Endothelial cell (in vitro differentiated cells): ENCODE data around the gene ORC2. TPM values are rescaled to one million over a fixed set of nuclear protein-coding genes. Genes with fewer than 3 reads are reported as not detected.
"Not testable (repeated sequence)": the region's sequence is repeated elsewhere in the genome, so short reads cannot be mapped to it uniquely, and the experiment has no call there.

Source experiments
- DNase-seq: peaks from one replicate; pipeline ENCODE4 v3.0.0; 2021; ENCODE audit warnings: low spot score
- H3K27ac Mint-ChIP-seq: one replicate; pipeline ENCODE4 v1.8.0; 2021; ENCODE audit warnings: mixed read lengths, inconsistent platforms; ENCODE audit not compliant: unreplicated experiment
- H3K27me3 Mint-ChIP-seq: one replicate; pipeline ENCODE4 v1.8.0; 2021; ENCODE audit warnings: mild to moderate bottlenecking, moderate library complexity, mixed read lengths, inconsistent platforms; ENCODE audit not compliant: unreplicated experiment
- H3K36me3 Mint-ChIP-seq: one replicate; pipeline ENCODE4 v1.8.0; 2021; ENCODE audit warnings: mild to moderate bottlenecking, low read depth, mixed read lengths, inconsistent platforms; ENCODE audit not compliant: unreplicated experiment
- H3K4me1 Mint-ChIP-seq: one replicate; pipeline ENCODE4 v1.8.0; 2021; ENCODE audit warnings: mild to moderate bottlenecking, mixed read lengths, inconsistent platforms; ENCODE audit not compliant: unreplicated experiment
- H3K4me3 Mint-ChIP-seq: one replicate; pipeline ENCODE4 v1.8.0; 2021; ENCODE audit warnings: mild to moderate bottlenecking, mixed read lengths, inconsistent platforms; ENCODE audit not compliant: unreplicated experiment
- H3K9me3 Mint-ChIP-seq: one replicate; pipeline ENCODE4 v1.8.0; 2021; ENCODE audit warnings: mixed read lengths, inconsistent platforms; ENCODE audit not compliant: unreplicated experiment
- CTCF ChIP-seq: fragments of 200-600 bp; sonication (generic); IDR thresholded peaks from one replicate; pipeline ENCODE4 v1.5.0; 2021; ENCODE audit warnings: antibody characterized with exemption; ENCODE audit not compliant: unreplicated experiment
- total RNA-seq: library from RNA; stranded (reverse); fragmentation: NEBNext Ultra II Directional; extraction: Animal tissue kit (Norgen Biotek cat#: 25700); gene quantifications from one replicate; pipeline ENCODE4 v1.2.1, GENCODE V29; 2021; ENCODE audit not compliant: unreplicated experiment

The ORC2 gene
- total RNA-seq, 1 donor from 2014 or later: 57.6 TPM

- Mint-ChIP-seq H3K27ac (peak within 1 kb of the TSS; percentile 99), H3K9me3 (no peaks in the 10 kb centered on the region), H3K36me3 (peaks cover 6% of the 10 kb centered on the region), H3K27me3 (peaks cover 16% of the 10 kb centered on the region), H3K4me1 (peaks cover 33% of the 10 kb centered on the region), H3K4me3 (peak within 1 kb of the TSS; percentile 95)
- peak; percentile 97 for DNase-seq
- TF ChIP-seq CTCF: no peak
Measured at GRCh38 chr2:200888704-200889625, 74.5 kb downstream of the ORC2 start, which contains the start of the genes NIF3L1 and PPIL3. NIF3L1 (plus strand) TSS chr2:200889371; CDS start chr2:200891944, 2,573 bp downstream. PPIL3 (minus strand) TSS chr2:200889077; CDS start chr2:200887615, 1,462 bp downstream.

DNA sequence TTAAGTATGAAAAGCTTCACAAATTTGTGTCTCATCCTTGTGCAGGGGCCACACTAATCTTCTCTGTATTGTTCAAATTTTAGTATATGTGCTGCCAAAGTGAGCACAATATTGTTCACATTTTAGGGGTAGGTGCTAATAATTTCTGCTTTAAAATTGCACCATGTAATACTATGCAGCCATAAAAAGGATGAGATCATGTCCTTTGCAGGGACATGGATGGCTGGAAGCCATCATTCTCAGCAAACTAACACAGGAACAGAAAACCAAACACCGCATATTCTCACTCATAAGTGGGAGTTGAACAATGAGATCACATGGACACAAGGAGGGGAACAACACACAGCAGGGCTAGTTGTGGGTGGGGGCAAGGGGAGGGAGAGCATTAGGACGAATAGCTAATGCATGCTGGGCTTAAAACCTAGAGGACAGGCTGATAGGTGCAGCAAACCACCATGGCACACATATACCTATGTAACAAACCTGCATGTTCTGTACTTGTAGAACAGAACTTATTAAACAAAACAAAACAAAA is 81.7 kb downstream of the ORC2 start:
- not testable (repeated sequence) for DNase-seq, H3K27ac Mint-ChIP-seq, H3K4me1 Mint-ChIP-seq, H3K4me3 Mint-ChIP-seq, H3K27me3 Mint-ChIP-seq, H3K9me3 Mint-ChIP-seq
- H3K36me3 Mint-ChIP-seq: peaks cover 18% of the 10 kb centered on the region

GRCh38 chr2:200878289-200878880 is 85.1 kb downstream of the ORC2 start:
- peaks cover 18% of the 10 kb centered on the region for H3K36me3 Mint-ChIP-seq
- peaks cover 1% of the 10 kb centered on the region for H3K27me3 Mint-ChIP-seq
- no peaks in the 10 kb centered on the region for H3K9me3 Mint-ChIP-seq
- H3K4me1 Mint-ChIP-seq: no peaks in the 10 kb centered on the region
- H3K4me3 Mint-ChIP-seq: no peak overlapping the region
- no peak overlapping the region for H3K27ac Mint-ChIP-seq
- TF ChIP-seq CTCF: no peak
- DNase-seq: no peak

DNA sequence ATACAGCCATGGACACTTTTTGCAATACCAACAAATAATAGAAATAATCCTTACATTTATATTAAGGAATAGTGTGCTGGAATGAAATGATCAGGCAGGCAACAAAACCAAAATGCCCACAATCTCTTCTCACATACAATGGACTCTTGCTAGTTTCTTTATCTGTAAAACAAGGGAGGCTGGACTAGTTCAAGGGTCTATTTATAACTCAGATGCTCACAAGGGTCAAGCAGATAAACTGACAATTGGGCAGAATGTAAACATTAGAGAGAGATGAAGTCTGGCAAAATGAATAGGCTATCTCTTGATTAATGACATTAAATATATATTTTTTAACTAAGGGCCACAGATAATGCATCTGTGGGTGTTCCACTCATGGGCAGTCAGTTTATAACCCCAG is 86.0 kb downstream of the ORC2 start:
- Mint-ChIP-seq H3K36me3 (peaks cover 13% of the 10 kb centered on the region), H3K27ac (no peak overlapping the region), H3K27me3 (peaks cover 1% of the 10 kb centered on the region), H3K4me1 (no peaks in the 10 kb centered on the region), H3K9me3 (no peaks in the 10 kb centered on the region), H3K4me3 (no peak overlapping the region)
- no peak for DNase-seq
- no peak for TF ChIP-seq CTCF

- no peak for TF ChIP-seq CTCF
- no peak for DNase-seq
- H3K27me3 Mint-ChIP-seq: no peaks in the 10 kb centered on the region
- H3K4me3 Mint-ChIP-seq: no peak overlapping the region
- H3K27ac Mint-ChIP-seq: no peak overlapping the region
- peaks cover 3% of the 10 kb centered on the region for H3K36me3 Mint-ChIP-seq
- no peaks in the 10 kb centered on the region for H3K4me1 Mint-ChIP-seq
- no peaks in the 10 kb centered on the region for H3K9me3 Mint-ChIP-seq
Measured at GRCh38 chr2:200873560-200873959, 89.9 kb downstream of the ORC2 start.
